Measurements from ENCODE around the gene AHSA1.

AHSA1 gene

GRCh38 chr14:77473921-77474320, 16.0 kb downstream of the AHSA1 start:
- no peak for DNase-seq (ENCODE audit: low read depth in 2 of 2)

GRCh38 chr14:77474479-77475177, 16.7 kb downstream of the AHSA1 start:
- DNase-seq (ENCODE audit: low read depth in 2 of 2), result no peak

- no peak for DNase-seq (ENCODE audit: low read depth in 2 of 2)
Measured at GRCh38 chr14:77475432-77476115, 17.7 kb downstream of the AHSA1 start.

GRCh38 chr14:77478029-77478428, 20.1 kb downstream of the AHSA1 start:
- no peak for DNase-seq (ENCODE audit: low read depth in 2 of 2)

- no peak for DNase-seq (ENCODE audit: low read depth in 2 of 2)
Measured at GRCh38 chr14:77478796-77479195, 20.9 kb downstream of the AHSA1 start.

GRCh38 chr14:77482422-77482821, 24.5 kb downstream of the AHSA1 start:
- DNase-seq (ENCODE audit: low read depth in 2 of 2), result no peak

GRCh38 chr14:77485256-77485655, 27.4 kb downstream of the AHSA1 start:
- DNase-seq (ENCODE audit: low read depth in 2 of 2), result no peak

GRCh38 chr14:77485901-77486678, 28.2 kb downstream of the AHSA1 start:
- DNase-seq (ENCODE audit: low read depth in 2 of 2), result no peak

- DNase-seq (ENCODE audit: low read depth in 2 of 2), result no peak
Measured at GRCh38 chr14:77488558-77488957, 30.7 kb downstream of the AHSA1 start.

GRCh38 chr14:77489041-77489440, 31.1 kb downstream of the AHSA1 start:
- no peak for DNase-seq (ENCODE audit: low read depth in 2 of 2)

GRCh38 chr14:77490347-77490986, 32.6 kb downstream of the AHSA1 start:
- DNase-seq (ENCODE audit: low read depth in 2 of 2), result no peak

- no peak for DNase-seq (ENCODE audit: low read depth in 2 of 2)
Measured at GRCh38 chr14:77491056-77491455, 33.2 kb downstream of the AHSA1 start.

GRCh38 chr14:77495334-77495733, 37.4 kb downstream of the AHSA1 start:
- no peak for DNase-seq (ENCODE audit: low read depth in 2 of 2)

GRCh38 chr14:77498120-77498979, 40.5 kb downstream of the AHSA1 start, which contains the start of gene ISM2:
Gene ISM2, minus strand, starts transcription at chr14:77498816. Its CDS starts 23 bp downstream, at chr14:77498793.
- DNase-seq (ENCODE audit: low read depth in 2 of 2), result peak; percentile 6 to 36

GRCh38 chr14:77498984-77499527, 41.2 kb downstream of the AHSA1 start:
- peak in 1 of 2 donors; percentile 5 for DNase-seq (ENCODE audit: low read depth in 2 of 2)

GRCh38 chr14:77502109-77502782, 44.4 kb downstream of the AHSA1 start:
- no peak for DNase-seq (ENCODE audit: low read depth in 2 of 2)

- no peak for DNase-seq (ENCODE audit: low read depth in 2 of 2)
Measured at GRCh38 chr14:77503138-77503537, 45.2 kb downstream of the AHSA1 start.

- DNase-seq (ENCODE audit: low read depth in 2 of 2), result no peak
Measured at GRCh38 chr14:77505031-77505430, 47.1 kb downstream of the AHSA1 start.

GRCh38 chr14:77507762-77508161, 49.9 kb downstream of the AHSA1 start:
- no peak for DNase-seq (ENCODE audit: low read depth in 2 of 2)

- no peak for DNase-seq (ENCODE audit: low read depth in 2 of 2)
Measured at GRCh38 chr14:77508249-77508648, 50.4 kb downstream of the AHSA1 start.
